ENCODE measurements around the gene PAK5.

GRCh38 chr20:9590189-9590588 is 248.7 kb downstream of the PAK5 start:
- TF ChIP-seq SP2 (IDR thresholded peaks at IDR 0.05; ENCODE audit: extremely low read depth, low read depth, low read length, poor library complexity, severe bottlenecking) (no peak), NR2F6 (CRISPR knock-in tag; IDR thresholded peaks at IDR 0.05) (no peak), MXI1 (IDR thresholded peaks at IDR 0.05; ENCODE audit: low read depth, low read length) (no peak), ZBTB1 (CRISPR knock-in tag; IDR thresholded peaks at IDR 0.05; ENCODE audit: borderline replicate concordance, low read depth) (no peak), EZH2 (IDR thresholded peaks at IDR 0.05; ENCODE audit: borderline replicate concordance, low read depth, low read length) (no peak), CTCF (IDR thresholded peaks at IDR 0.05 in 2 of 3, conservative IDR thresholded peaks at IDR 0.05 in 1 of 3; ENCODE audit: insufficient read depth in 2 of 3, low read depth in 1 of 3, low read length in 3 of 3) (no peak), LARP7 (IDR thresholded peaks at IDR 0.05) (no peak), RCOR1 (IDR thresholded peaks at IDR 0.05; ENCODE audit: borderline replicate concordance in 1 of 2, low read depth in 2 of 2, low read length in 2 of 2) (no peak), KLF16 (IDR thresholded peaks at IDR 0.05) (no peak), BRD4 (IDR thresholded peaks at IDR 0.05) (no peak), HCFC1 (IDR thresholded peaks at IDR 0.05; ENCODE audit: low read depth, low read length) (no peak)
